Measurements from ENCODE around the gene AGBL4. TPM values are rescaled to one million over a fixed set of nuclear protein-coding genes. Genes with fewer than 3 reads are reported as not detected.

Gene AGBL4
- total RNA-seq, 1 donor from 2014 or later = not detected

GRCh38 chr1:48859456-48859855, 1164.3 kb downstream of the AGBL4 start:
- H3K27me3 Mint-ChIP-seq (ENCODE audit: unreplicated experiment) = no peaks in the 10 kb centered on the region
- no peak overlapping the region for H3K27ac Mint-ChIP-seq (ENCODE audit: unreplicated experiment)
- TF ChIP-seq, protein P1, sequence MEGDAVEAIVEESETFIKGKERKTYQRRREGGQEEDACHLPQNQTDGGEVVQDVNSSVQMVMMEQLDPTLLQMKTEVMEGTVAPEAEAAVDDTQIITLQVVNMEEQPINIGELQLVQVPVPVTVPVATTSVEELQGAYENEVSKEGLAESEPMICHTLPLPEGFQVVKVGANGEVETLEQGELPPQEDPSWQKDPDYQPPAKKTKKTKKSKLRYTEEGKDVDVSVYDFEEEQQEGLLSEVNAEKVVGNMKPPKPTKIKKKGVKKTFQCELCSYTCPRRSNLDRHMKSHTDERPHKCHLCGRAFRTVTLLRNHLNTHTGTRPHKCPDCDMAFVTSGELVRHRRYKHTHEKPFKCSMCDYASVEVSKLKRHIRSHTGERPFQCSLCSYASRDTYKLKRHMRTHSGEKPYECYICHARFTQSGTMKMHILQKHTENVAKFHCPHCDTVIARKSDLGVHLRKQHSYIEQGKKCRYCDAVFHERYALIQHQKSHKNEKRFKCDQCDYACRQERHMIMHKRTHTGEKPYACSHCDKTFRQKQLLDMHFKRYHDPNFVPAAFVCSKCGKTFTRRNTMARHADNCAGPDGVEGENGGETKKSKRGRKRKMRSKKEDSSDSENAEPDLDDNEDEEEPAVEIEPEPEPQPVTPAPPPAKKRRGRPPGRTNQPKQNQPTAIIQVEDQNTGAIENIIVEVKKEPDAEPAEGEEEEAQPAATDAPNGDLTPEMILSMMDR (IDR thresholded peaks at IDR 0.05) = no peak
- no peaks in the 10 kb centered on the region for H3K4me1 Mint-ChIP-seq (ENCODE audit: unreplicated experiment)
- H3K9me3 Mint-ChIP-seq (ENCODE audit: unreplicated experiment) = peaks cover 27% of the 10 kb centered on the region
- no peak overlapping the region for H3K4me3 Mint-ChIP-seq (ENCODE audit: unreplicated experiment)
- no peak for DNase-seq (ENCODE audit: extremely low spot score, unreplicated experiment)
- H3K36me3 Mint-ChIP-seq (ENCODE audit: unreplicated experiment) = no peaks in the 10 kb centered on the region

DNA sequence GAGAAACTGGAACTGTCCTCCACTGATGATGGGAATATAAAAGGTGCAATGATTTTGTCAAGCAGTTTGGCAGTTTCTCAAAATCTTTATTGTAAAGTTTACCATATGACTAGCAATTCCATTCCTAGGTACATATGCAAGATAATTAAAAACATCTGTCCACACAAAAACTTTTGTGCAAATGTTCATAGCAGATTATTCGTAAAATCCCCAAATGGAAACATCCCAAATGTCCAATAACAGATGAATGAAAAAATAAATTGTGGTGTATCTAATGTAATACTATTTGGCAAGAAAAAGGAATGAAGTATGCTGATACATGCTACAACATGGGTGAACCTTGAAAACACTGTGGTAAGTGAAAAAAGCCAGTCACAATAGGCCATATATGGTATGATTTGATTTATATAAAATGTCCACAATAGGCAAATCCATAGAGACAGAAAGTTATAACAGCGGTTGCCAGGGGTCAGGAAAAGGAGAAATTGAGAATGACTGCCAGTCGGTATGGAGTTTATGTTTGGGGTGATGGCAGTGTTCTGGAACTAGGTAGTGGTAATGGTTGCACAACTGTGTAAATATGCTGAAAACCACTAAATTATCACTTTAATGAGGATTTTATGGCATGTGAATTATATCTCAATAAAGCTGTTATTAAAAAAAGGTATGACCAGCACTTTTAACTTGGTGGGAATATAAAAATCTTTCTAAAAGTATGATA, 1165.4 kb downstream of the AGBL4 start:
- Mint-ChIP-seq H3K9me3 (ENCODE audit: unreplicated experiment) (peaks cover 28% of the 10 kb centered on the region), H3K4me1 (ENCODE audit: unreplicated experiment) (no peaks in the 10 kb centered on the region), H3K27ac (ENCODE audit: unreplicated experiment) (no peak overlapping the region), H3K4me3 (ENCODE audit: unreplicated experiment) (no peak overlapping the region), H3K27me3 (ENCODE audit: unreplicated experiment) (no peaks in the 10 kb centered on the region), H3K36me3 (ENCODE audit: unreplicated experiment) (no peaks in the 10 kb centered on the region)
- TF ChIP-seq, protein P1 (IDR thresholded peaks at IDR 0.05) = no peak
- no peak for DNase-seq (ENCODE audit: extremely low spot score, unreplicated experiment)

DNA sequence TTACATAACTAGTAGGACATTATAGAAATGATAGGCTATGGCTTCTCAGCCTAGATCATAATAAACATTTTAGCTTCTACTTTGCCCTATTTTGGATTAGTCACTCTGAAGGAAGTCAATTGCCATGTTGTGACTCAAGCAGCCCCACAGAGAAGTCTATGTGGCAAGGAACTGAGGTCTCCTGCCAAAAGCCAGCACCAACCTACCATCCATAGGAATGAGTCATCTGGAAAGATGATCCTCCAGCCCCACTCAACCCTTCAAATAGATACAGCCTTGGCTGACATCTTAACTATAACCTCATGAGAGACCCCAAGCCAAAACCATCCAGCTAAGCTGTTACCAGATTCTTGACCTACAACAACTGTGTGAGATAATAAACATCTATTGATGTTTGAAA, 1170.7 kb downstream of the AGBL4 start:
- DNase-seq (ENCODE audit: extremely low spot score, unreplicated experiment) = no peak
- Mint-ChIP-seq H3K9me3 (ENCODE audit: unreplicated experiment) (peaks cover 37% of the 10 kb centered on the region), H3K27ac (ENCODE audit: unreplicated experiment) (no peak overlapping the region), H3K4me1 (ENCODE audit: unreplicated experiment) (no peaks in the 10 kb centered on the region), H3K36me3 (ENCODE audit: unreplicated experiment) (no peaks in the 10 kb centered on the region), H3K4me3 (ENCODE audit: unreplicated experiment) (no peak overlapping the region), H3K27me3 (ENCODE audit: unreplicated experiment) (no peaks in the 10 kb centered on the region)
- TF ChIP-seq, protein P1 (IDR thresholded peaks at IDR 0.05) = no peak

- DNase-seq (ENCODE audit: extremely low spot score, unreplicated experiment) = no peak
- Mint-ChIP-seq H3K36me3 (ENCODE audit: unreplicated experiment) (no peaks in the 10 kb centered on the region), H3K27me3 (ENCODE audit: unreplicated experiment) (no peaks in the 10 kb centered on the region), H3K27ac (ENCODE audit: unreplicated experiment) (no peak overlapping the region), H3K9me3 (ENCODE audit: unreplicated experiment) (peaks cover 37% of the 10 kb centered on the region), H3K4me3 (ENCODE audit: unreplicated experiment) (no peak overlapping the region), H3K4me1 (ENCODE audit: unreplicated experiment) (no peaks in the 10 kb centered on the region)
- TF ChIP-seq, protein P1 (IDR thresholded peaks at IDR 0.05) = no peak
These were observed 1172.1 kb downstream of the AGBL4 start for GRCh38 chr1:48851638-48852037.

- TF ChIP-seq, protein P1 (IDR thresholded peaks at IDR 0.05) = no peak
- H3K9me3 Mint-ChIP-seq (ENCODE audit: unreplicated experiment) = peaks cover 28% of the 10 kb centered on the region
- H3K36me3 Mint-ChIP-seq (ENCODE audit: unreplicated experiment) = no peaks in the 10 kb centered on the region
- no peak for DNase-seq (ENCODE audit: extremely low spot score, unreplicated experiment)
- H3K27ac Mint-ChIP-seq (ENCODE audit: unreplicated experiment) = no peak overlapping the region
- no peaks in the 10 kb centered on the region for H3K27me3 Mint-ChIP-seq (ENCODE audit: unreplicated experiment)
- H3K4me3 Mint-ChIP-seq (ENCODE audit: unreplicated experiment) = no peak overlapping the region
- H3K4me1 Mint-ChIP-seq (ENCODE audit: unreplicated experiment) = no peaks in the 10 kb centered on the region
These were observed 1175.7 kb downstream of the AGBL4 start for GRCh38 chr1:48848035-48848434.

All from osteocyte (in vitro differentiated cells).